Measurements from ENCODE around the gene F12. TPM values are rescaled to one million over a fixed set of nuclear protein-coding genes. Genes with fewer than 3 reads are reported as not detected.

The F12 gene
- polyA plus RNA-seq, 1 of the 3 experiments (the other 2 are of a cell fraction) = 4.3 TPM

DNA sequence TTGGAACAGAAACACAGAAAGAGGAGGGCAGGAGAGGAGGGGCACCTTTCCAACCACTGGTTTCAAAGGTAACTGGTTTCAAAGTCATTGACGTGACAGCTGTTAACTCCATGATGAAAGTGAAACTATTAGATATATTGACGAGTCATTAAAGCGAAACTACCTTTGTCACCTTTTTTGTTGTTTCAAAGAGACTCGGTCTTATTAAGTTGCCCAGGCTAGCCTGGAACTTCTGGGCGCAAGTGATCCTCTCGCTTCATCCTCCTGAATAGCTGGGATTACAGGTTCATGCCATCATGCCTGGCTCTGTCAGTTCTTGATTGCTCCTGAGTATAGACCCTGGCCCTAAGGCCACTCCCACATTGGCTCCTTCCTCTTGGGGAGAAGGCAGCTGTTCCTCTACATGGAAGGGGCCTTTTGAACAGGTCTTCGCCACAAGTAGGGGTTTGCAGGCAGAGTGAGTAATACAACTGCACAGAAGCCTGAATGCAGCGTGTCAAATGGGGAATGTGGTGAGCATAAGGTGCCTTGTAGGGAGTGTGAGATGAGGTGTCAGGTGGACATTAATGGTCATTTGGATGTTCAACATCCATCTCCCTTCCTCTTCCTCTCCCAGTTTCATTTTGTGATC, 3.4 kb upstream of the F12 start:
- Histone ChIP-seq H3K79me2 (ENCODE audit: insufficient read depth) (no peaks in the 10 kb centered on the region), H3K4me1 (ENCODE audit: control insufficient read depth in 1 of 2, insufficient read depth in 2 of 2, low read depth in 1 of 2, low read length in 1 of 2) (no peaks in the 10 kb centered on the region), H3K27ac (ENCODE audit: low read depth in 2 of 2, low read length in 1 of 2) (no peak overlapping the region), H2AFZ (ENCODE audit: low read depth) (no peak overlapping the region), H3K9ac (no peak overlapping the region), H3K36me3 (replicated peaks in 1 of 2; ENCODE audit: control insufficient read depth in 1 of 2, insufficient read depth in 2 of 2, low read length in 1 of 2) (no peaks in the 10 kb centered on the region), H3K27me3 (ENCODE audit: insufficient read depth) (no peaks in the 10 kb centered on the region), H3F3A (replicated peaks; ENCODE audit: insufficient read depth) (no peaks in the 10 kb centered on the region), H3K9me2 (no peaks in the 10 kb centered on the region), H3K4me3 (ENCODE audit: low read depth in 2 of 2, low read length in 1 of 2) (no peak overlapping the region), H3K4me2 (no peak overlapping the region), H4K20me1 (ENCODE audit: insufficient read depth) (no peaks in the 10 kb centered on the region), H3K9me3 (no peaks in the 10 kb centered on the region)
- ChIA-PET CTCF (interaction anchor here (0.8 to 8.9 kb wide), 4 partner anchors 9 to 88 kb away, joined by 3 to 75 read pairs (median 4); no protein-coding TSS in a partner anchor), POLR2A (no interaction called here)
- TF ChIP-seq, protein P1, sequence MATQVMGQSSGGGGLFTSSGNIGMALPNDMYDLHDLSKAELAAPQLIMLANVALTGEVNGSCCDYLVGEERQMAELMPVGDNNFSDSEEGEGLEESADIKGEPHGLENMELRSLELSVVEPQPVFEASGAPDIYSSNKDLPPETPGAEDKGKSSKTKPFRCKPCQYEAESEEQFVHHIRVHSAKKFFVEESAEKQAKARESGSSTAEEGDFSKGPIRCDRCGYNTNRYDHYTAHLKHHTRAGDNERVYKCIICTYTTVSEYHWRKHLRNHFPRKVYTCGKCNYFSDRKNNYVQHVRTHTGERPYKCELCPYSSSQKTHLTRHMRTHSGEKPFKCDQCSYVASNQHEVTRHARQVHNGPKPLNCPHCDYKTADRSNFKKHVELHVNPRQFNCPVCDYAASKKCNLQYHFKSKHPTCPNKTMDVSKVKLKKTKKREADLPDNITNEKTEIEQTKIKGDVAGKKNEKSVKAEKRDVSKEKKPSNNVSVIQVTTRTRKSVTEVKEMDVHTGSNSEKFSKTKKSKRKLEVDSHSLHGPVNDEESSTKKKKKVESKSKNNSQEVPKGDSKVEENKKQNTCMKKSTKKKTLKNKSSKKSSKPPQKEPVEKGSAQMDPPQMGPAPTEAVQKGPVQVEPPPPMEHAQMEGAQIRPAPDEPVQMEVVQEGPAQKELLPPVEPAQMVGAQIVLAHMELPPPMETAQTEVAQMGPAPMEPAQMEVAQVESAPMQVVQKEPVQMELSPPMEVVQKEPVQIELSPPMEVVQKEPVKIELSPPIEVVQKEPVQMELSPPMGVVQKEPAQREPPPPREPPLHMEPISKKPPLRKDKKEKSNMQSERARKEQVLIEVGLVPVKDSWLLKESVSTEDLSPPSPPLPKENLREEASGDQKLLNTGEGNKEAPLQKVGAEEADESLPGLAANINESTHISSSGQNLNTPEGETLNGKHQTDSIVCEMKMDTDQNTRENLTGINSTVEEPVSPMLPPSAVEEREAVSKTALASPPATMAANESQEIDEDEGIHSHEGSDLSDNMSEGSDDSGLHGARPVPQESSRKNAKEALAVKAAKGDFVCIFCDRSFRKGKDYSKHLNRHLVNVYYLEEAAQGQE (IDR thresholded peaks at IDR 0.05; ENCODE audit: low read depth, low read length) = no peak
- TF ChIP-seq, protein P2, sequence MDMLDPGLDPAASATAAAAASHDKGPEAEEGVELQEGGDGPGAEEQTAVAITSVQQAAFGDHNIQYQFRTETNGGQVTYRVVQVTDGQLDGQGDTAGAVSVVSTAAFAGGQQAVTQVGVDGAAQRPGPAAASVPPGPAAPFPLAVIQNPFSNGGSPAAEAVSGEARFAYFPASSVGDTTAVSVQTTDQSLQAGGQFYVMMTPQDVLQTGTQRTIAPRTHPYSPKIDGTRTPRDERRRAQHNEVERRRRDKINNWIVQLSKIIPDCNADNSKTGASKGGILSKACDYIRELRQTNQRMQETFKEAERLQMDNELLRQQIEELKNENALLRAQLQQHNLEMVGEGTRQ (IDR thresholded peaks at IDR 0.05; ENCODE audit: borderline replicate concordance, low read depth, low read length) = no peak
- TF ChIP-seq, protein P3, sequence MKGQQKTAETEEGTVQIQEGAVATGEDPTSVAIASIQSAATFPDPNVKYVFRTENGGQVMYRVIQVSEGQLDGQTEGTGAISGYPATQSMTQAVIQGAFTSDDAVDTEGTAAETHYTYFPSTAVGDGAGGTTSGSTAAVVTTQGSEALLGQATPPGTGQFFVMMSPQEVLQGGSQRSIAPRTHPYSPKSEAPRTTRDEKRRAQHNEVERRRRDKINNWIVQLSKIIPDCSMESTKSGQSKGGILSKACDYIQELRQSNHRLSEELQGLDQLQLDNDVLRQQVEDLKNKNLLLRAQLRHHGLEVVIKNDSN (IDR thresholded peaks at IDR 0.05; ENCODE audit: borderline replicate concordance, low read depth) = no peak
- TF ChIP-seq SMC3 (IDR thresholded peaks at IDR 0.05; ENCODE audit: low read depth, low read length) = no peak
- no peak for TF ChIP-seq SIN3A (IDR thresholded peaks at IDR 0.05; ENCODE audit: borderline replicate concordance, low read depth, low read length)
- no peak for TF ChIP-seq TEAD4 (IDR thresholded peaks at IDR 0.05; ENCODE audit: borderline replicate concordance, insufficient read depth)
- TF ChIP-seq, protein P4, sequence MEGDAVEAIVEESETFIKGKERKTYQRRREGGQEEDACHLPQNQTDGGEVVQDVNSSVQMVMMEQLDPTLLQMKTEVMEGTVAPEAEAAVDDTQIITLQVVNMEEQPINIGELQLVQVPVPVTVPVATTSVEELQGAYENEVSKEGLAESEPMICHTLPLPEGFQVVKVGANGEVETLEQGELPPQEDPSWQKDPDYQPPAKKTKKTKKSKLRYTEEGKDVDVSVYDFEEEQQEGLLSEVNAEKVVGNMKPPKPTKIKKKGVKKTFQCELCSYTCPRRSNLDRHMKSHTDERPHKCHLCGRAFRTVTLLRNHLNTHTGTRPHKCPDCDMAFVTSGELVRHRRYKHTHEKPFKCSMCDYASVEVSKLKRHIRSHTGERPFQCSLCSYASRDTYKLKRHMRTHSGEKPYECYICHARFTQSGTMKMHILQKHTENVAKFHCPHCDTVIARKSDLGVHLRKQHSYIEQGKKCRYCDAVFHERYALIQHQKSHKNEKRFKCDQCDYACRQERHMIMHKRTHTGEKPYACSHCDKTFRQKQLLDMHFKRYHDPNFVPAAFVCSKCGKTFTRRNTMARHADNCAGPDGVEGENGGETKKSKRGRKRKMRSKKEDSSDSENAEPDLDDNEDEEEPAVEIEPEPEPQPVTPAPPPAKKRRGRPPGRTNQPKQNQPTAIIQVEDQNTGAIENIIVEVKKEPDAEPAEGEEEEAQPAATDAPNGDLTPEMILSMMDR (IDR thresholded peaks at IDR 0.05) = no peak
- TF ChIP-seq GABPA (IDR thresholded peaks at IDR 0.05; ENCODE audit: low read depth) = no peak
- TF ChIP-seq, protein P5, sequence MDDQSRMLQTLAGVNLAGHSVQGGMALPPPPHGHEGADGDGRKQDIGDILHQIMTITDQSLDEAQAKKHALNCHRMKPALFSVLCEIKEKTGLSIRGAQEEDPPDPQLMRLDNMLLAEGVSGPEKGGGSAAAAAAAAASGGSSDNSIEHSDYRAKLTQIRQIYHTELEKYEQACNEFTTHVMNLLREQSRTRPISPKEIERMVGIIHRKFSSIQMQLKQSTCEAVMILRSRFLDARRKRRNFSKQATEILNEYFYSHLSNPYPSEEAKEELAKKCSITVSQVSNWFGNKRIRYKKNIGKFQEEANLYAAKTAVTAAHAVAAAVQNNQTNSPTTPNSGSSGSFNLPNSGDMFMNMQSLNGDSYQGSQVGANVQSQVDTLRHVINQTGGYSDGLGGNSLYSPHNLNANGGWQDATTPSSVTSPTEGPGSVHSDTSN (IDR thresholded peaks at IDR 0.05) = no peak
- TF ChIP-seq, protein P6, sequence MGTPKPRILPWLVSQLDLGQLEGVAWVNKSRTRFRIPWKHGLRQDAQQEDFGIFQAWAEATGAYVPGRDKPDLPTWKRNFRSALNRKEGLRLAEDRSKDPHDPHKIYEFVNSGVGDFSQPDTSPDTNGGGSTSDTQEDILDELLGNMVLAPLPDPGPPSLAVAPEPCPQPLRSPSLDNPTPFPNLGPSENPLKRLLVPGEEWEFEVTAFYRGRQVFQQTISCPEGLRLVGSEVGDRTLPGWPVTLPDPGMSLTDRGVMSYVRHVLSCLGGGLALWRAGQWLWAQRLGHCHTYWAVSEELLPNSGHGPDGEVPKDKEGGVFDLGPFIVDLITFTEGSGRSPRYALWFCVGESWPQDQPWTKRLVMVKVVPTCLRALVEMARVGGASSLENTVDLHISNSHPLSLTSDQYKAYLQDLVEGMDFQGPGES (IDR thresholded peaks at IDR 0.05; ENCODE audit: low read depth, low read length) = no peak
- TF ChIP-seq JUND (IDR thresholded peaks at IDR 0.05) = no peak
- TF ChIP-seq, protein P7, sequence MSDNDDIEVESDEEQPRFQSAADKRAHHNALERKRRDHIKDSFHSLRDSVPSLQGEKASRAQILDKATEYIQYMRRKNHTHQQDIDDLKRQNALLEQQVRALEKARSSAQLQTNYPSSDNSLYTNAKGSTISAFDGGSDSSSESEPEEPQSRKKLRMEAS (IDR thresholded peaks at IDR 0.05; ENCODE audit: low read depth) = no peak
- TF ChIP-seq FOXJ3 (CRISPR knock-in tag; IDR thresholded peaks at IDR 0.05) = no peak
- DNase-seq = no peak
- 87% methylated on average over 8 of the region's 8 CpGs for WGBS (ENCODE audit: low lambda C conversion rate)
